Mesenchymal stem cell (in vitro differentiated cells and primary cell): Measurements from ENCODE around the gene TAF10.
A peak's percentile ranks its signal among the peaks of the same experiment; 100 is the strongest.

ENCODE experiments used
- DNase-seq: peaks from one replicate; pipeline ENCODE4 v3.0.0-alpha.2; 2013
- H2AFZ ChIP-seq: one replicate; pipeline ENCODE4 v1.6.1; 2013; ENCODE audit warnings: low read depth, mild to moderate bottlenecking, control low read depth, inconsistent platforms, low read length, moderate library complexity
- H2AK5ac ChIP-seq: 2 replicates; pipeline ENCODE4 v1.6.1; 2013; ENCODE audit warnings: low read length, moderate library complexity, mild to moderate bottlenecking, inconsistent platforms; ENCODE audit not compliant: severe bottlenecking
- H2BK120ac ChIP-seq: one replicate; pipeline ENCODE4 v1.6.1; 2013; ENCODE audit warnings: low read depth, mild to moderate bottlenecking, inconsistent platforms, low read length, moderate library complexity
- H2BK12ac ChIP-seq, 2 experiments: one replicate each; pipeline ENCODE4 v1.6.1; 2013; ENCODE audit warnings: inconsistent platforms in 2 of 2, low read length in 2 of 2, mild to moderate bottlenecking in 2 of 2, moderate library complexity in 2 of 2, control low read depth in 1 of 2
- H2BK15ac ChIP-seq: one replicate; pipeline ENCODE4 v1.6.1; 2013; ENCODE audit warnings: mild to moderate bottlenecking, low read depth, inconsistent platforms; ENCODE audit not compliant: poor library complexity, severe bottlenecking
- H2BK5ac ChIP-seq: 2 replicates; pipeline ENCODE4 v1.6.1; 2013; ENCODE audit warnings: low read depth, mild to moderate bottlenecking, low read length, control low read depth, inconsistent platforms; ENCODE audit not compliant: poor library complexity, severe bottlenecking
- H3K14ac ChIP-seq, 2 experiments: one replicate each; pipeline ENCODE4 v1.6.1; 2013; ENCODE audit warnings: inconsistent platforms in 2 of 2, low read length in 2 of 2, control low read depth in 1 of 2, mild to moderate bottlenecking in 1 of 2, moderate library complexity in 1 of 2
- H3K18ac ChIP-seq, 2 experiments: one replicate each; pipeline ENCODE4 v1.6.1; 2013; ENCODE audit warnings: inconsistent platforms in 2 of 2, low read length in 2 of 2, control low read depth in 1 of 2, low read depth in 1 of 2, mild to moderate bottlenecking in 1 of 2
- H3K23ac ChIP-seq, 2 experiments: one replicate each; pipeline ENCODE4 v1.6.1; 2013; ENCODE audit warnings: inconsistent platforms in 2 of 2, low read length in 2 of 2, mild to moderate bottlenecking in 2 of 2, moderate library complexity in 2 of 2, control low read depth in 1 of 2
- H3K27ac ChIP-seq: 2 replicates; pipeline ENCODE4 v1.5.1; 2013; ENCODE audit warnings: mild to moderate bottlenecking, moderate library complexity, low read length, control low read depth, inconsistent platforms; ENCODE audit not compliant: poor library complexity, severe bottlenecking
- H3K27me3 ChIP-seq, 2 experiments: 2 replicates each; pipeline versions ENCODE4 v1.6.1 to v1.7.0; 2013; ENCODE audit warnings: low read length in 2 of 2, mild to moderate bottlenecking in 2 of 2, moderate library complexity in 2 of 2, control low read depth in 1 of 2, inconsistent platforms in 1 of 2; ENCODE audit not compliant: control insufficient read depth in 1 of 2, insufficient read depth in 1 of 2
- H3K36me3 ChIP-seq, 2 experiments: 2 replicates each; pipeline versions ENCODE4 v1.6.1 to v1.7.0; 2013; ENCODE audit warnings: low read length in 2 of 2, control low read depth in 1 of 2, inconsistent platforms in 1 of 2, low read depth in 1 of 2, mild to moderate bottlenecking in 1 of 2; ENCODE audit not compliant: insufficient read depth in 2 of 2, control insufficient read depth in 1 of 2
- H3K4ac ChIP-seq, 2 experiments: one replicate each; pipeline ENCODE4 v1.6.1; 2013; ENCODE audit warnings: inconsistent platforms in 2 of 2, low read length in 2 of 2, mild to moderate bottlenecking in 2 of 2, moderate library complexity in 2 of 2, control low read depth in 1 of 2, low read depth in 1 of 2
- H3K4me1 ChIP-seq: 2 replicates; pipeline ENCODE4 v1.6.1; 2013; ENCODE audit warnings: low read depth, low read length, control low read depth; ENCODE audit not compliant: control insufficient read depth, insufficient read depth
- H3K4me2 ChIP-seq: 2 replicates; pipeline ENCODE4 v1.6.1; 2013; ENCODE audit warnings: low read length, mild to moderate bottlenecking, inconsistent platforms; ENCODE audit not compliant: poor library complexity, severe bottlenecking
- H3K4me3 ChIP-seq, 2 experiments: 2 replicates each; pipeline versions ENCODE4 v1.5.1 to v1.7.0; 2013; ENCODE audit warnings: low read length in 2 of 2, mild to moderate bottlenecking in 2 of 2, control low read depth in 1 of 2, low read depth in 1 of 2; ENCODE audit not compliant: insufficient read depth in 1 of 2
- H3K79me1 ChIP-seq: replicated peaks from 2 replicates; pipeline ENCODE4 v1.6.1; 2013; ENCODE audit warnings: mild to moderate bottlenecking, control low read depth, low read length, inconsistent platforms; ENCODE audit not compliant: poor library complexity, severe bottlenecking
- H3K9ac ChIP-seq: 2 replicates; pipeline ENCODE4 v1.7.0; 2013; ENCODE audit warnings: mild to moderate bottlenecking, low read length, moderate library complexity
- H3K9me3 ChIP-seq: 2 replicates; pipeline ENCODE4 v1.7.0; 2013; ENCODE audit warnings: mild to moderate bottlenecking, low read length; ENCODE audit not compliant: control insufficient read depth
- H4K8ac ChIP-seq: one replicate; pipeline ENCODE4 v1.6.1; 2013; ENCODE audit warnings: inconsistent platforms, mild to moderate bottlenecking, low read length, moderate library complexity
- H4K91ac ChIP-seq: one replicate; pipeline ENCODE4 v1.6.1; 2013; ENCODE audit warnings: mild to moderate bottlenecking, low read length, inconsistent platforms
- whole genome bisulfite sequencing: methylation state at CpG from one replicate; pipeline ENCODE4 v1.1.7; 2013; ENCODE audit warnings: mixed read lengths; 5-methylcytosine and 5-hydroxymethylcytosine counted together

TAF10 gene

GRCh38 chr11:6620636-6621035, 8.6 kb upstream of the TAF10 start:
- Histone ChIP-seq H3K14ac (no peak overlapping the region), H3K36me3 (peaks cover 21 to 40% of the 10 kb centered on the region in 2 experiments), H3K4me2 (no peak overlapping the region), H2AFZ (no peak overlapping the region), H3K18ac (no peak overlapping the region), H2AK5ac (no peak overlapping the region), H3K23ac (no peak overlapping the region), H3K79me1 (peaks cover 20% of the 10 kb centered on the region), H4K8ac (no peak overlapping the region), H2BK12ac (no peak overlapping the region), H4K91ac (no peak overlapping the region), H2BK15ac (no peak overlapping the region), H3K4me3 (no peak overlapping the region), H2BK5ac (no peak overlapping the region), H3K9ac (no peak overlapping the region), H3K4me1 (peaks cover 25% of the 10 kb centered on the region), H2BK120ac (no peak overlapping the region), H3K27me3 (peaks cover 0 to 18% of the 10 kb centered on the region in 2 experiments), H3K4ac (no peak overlapping the region), H3K27ac (no peak overlapping the region), H3K9me3 (no peaks in the 10 kb centered on the region)
- no peak for DNase-seq
- WGBS, result 51% methylated on average over 1 of the region's 1 CpG

GRCh38 chr11:6619004-6619745, 7.2 kb upstream of the TAF10 start, which contains the start of gene TPP1:
TSS of gene TPP1 (minus strand) at chr11:6619422. CDS start at chr11:6619400, 22 bp downstream.
- Histone ChIP-seq H4K8ac (peak within 1 kb of the TSS; percentile 75), H3K79me1 (peaks cover 24% of the 10 kb centered on the region), H3K4me1 (peaks cover 25% of the 10 kb centered on the region), H3K9me3 (no peaks in the 10 kb centered on the region), H2BK12ac (peak within 1 kb of the TSS; percentile 4 to 73), H3K27ac (peak within 1 kb of the TSS; percentile 40), H4K91ac (peak within 1 kb of the TSS; percentile 98), H3K4me2 (peak within 1 kb of the TSS; percentile 83), H3K36me3 (peaks cover 31 to 45% of the 10 kb centered on the region in 2 experiments), H3K27me3 (peaks cover 0 to 11% of the 10 kb centered on the region in 2 experiments), H3K23ac (peak within 1 kb of the TSS in 1 of 2 experiments; percentile 50), H2BK15ac (peak within 1 kb of the TSS; percentile 9), H2BK5ac (no peak within 1 kb of the TSS), H2AK5ac (no peak within 1 kb of the TSS), H2BK120ac (peak within 1 kb of the TSS; percentile 23), H3K4ac (peak within 1 kb of the TSS; percentile 3 to 88), H3K9ac (peak within 1 kb of the TSS; percentile 99), H3K18ac (peak within 1 kb of the TSS; percentile 23 to 88), H2AFZ (no peak within 1 kb of the TSS), H3K14ac (peak within 1 kb of the TSS in 1 of 2 experiments; percentile 35), H3K4me3 (peak within 1 kb of the TSS; percentile 67 to 97)
- DNase-seq, result peak; percentile 97
- WGBS, result under 1% methylated on average over 16 of the region's 16 CpGs

- Histone ChIP-seq H3K27ac (peak overlapping the region; percentile 40), H2AFZ (no peak overlapping the region), H3K27me3 (peaks cover 0 to 7% of the 10 kb centered on the region in 2 experiments), H3K36me3 (peaks cover 37 to 39% of the 10 kb centered on the region in 2 experiments), H3K4me2 (peak overlapping the region; percentile 83), H4K91ac (peak overlapping the region; percentile 98), H3K23ac (no peak overlapping the region), H2BK15ac (peak overlapping the region; percentile 9), H3K4ac (peak overlapping the region; percentile 3 to 88), H3K18ac (peak overlapping the region; percentile 23 to 88), H3K9ac (peak overlapping the region; percentile 99), H2AK5ac (no peak overlapping the region), H2BK120ac (peak overlapping the region; percentile 23), H3K4me1 (peaks cover 25% of the 10 kb centered on the region), H3K9me3 (no peaks in the 10 kb centered on the region), H3K79me1 (peaks cover 24% of the 10 kb centered on the region), H2BK5ac (no peak overlapping the region), H3K14ac (peak overlapping the region in 1 of 2 experiments; percentile 35), H2BK12ac (peak overlapping the region; percentile 4 to 73), H3K4me3 (peak overlapping the region; percentile 67 to 97), H4K8ac (peak overlapping the region; percentile 25)
- DNase-seq, result peak; percentile 97
- WGBS, result 15% methylated on average over 15 of the region's 15 CpGs
Observed at GRCh38 chr11:6618117-6619003, 6.3 kb upstream of the TAF10 start.
